NCI-H748 treated with DMSO at 0.1 percent for 48 hours (cell line): ENCODE data around the gene WDR18.

Experiments used
- DNase-seq: peaks from one replicate; lab custom pipeline; 2025; lab: John Stamatoyannopoulos, UW

The WDR18 gene, protein sequence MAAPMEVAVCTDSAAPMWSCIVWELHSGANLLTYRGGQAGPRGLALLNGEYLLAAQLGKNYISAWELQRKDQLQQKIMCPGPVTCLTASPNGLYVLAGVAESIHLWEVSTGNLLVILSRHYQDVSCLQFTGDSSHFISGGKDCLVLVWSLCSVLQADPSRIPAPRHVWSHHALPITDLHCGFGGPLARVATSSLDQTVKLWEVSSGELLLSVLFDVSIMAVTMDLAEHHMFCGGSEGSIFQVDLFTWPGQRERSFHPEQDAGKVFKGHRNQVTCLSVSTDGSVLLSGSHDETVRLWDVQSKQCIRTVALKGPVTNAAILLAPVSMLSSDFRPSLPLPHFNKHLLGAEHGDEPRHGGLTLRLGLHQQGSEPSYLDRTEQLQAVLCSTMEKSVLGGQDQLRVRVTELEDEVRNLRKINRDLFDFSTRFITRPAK

DNA sequence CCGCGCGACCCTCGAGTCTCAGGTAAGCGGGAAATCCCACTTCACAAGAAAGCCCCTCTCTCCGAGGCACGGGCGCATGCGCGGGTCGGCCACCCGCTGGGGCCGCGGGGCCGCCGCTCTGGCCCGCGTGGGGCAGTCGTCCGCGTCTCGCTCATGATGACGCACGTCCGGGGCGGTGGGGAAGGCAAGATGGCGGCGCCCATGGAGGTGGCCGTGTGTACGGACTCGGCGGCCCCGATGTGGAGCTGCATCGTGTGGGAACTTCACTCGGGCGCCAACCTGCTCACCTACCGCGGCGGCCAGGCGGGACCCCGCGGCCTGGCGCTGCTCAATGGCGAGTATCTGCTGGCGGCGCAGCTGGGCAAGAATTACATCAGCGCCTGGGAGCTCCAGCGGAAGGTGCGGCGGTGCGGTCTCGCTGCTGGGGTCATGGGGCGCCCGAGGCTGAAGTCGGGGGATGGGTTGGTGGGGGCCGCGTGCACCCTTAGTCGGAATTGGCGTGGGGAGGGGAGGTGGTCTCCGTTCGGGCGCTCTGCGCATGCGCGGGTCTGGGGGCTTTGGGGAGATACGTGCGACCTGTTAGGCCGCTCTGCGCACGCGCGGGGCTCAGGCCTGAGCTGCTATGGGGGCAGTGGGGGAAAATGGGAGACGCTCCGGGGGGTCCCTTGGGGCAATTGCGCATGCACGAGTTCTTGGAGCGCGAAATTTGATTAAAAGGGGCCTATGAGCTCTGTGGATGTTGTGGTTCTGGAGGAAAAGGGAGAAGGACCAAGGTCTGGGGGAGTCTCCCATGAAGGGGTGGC is at the start of gene WDR18:
TSS of gene WDR18 (plus strand) at position 181 of the 803 bp plus-strand sequence. CDS start at position 190, 9 bp downstream.
- peak; percentile 73 for DNase-seq

DNA sequence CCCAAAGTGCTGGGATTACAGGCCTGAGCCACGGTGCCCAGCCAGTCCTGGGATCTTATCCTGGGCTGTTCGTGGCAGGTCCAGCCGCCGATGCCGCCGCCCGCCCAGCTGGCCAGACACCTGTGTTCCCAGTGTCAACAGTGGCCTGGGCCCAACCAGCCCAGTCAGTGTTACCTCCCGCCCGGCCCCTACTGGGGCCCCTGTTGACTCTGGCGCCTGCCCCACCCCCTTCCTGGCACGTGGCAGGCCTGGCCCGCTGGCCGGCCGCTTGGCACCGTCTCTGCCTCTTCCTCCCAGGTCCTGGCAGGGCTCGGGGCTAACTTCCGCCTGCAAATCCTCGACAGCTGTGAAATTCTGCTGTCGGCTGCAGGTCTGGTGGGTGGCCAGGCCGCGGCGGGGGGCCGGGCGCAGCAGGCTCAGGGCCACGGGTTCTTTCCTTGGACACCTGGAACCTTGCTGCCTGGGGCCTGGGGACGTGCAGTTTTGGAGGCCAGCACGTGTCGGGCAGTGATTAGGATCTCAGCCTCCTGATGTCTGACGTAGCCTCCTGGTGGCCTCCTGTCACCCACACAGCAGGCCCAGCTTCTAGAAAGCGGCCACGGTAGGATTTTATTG is 49.2 kb upstream of the WDR18 start:
- DNase-seq, result no peak

DNA sequence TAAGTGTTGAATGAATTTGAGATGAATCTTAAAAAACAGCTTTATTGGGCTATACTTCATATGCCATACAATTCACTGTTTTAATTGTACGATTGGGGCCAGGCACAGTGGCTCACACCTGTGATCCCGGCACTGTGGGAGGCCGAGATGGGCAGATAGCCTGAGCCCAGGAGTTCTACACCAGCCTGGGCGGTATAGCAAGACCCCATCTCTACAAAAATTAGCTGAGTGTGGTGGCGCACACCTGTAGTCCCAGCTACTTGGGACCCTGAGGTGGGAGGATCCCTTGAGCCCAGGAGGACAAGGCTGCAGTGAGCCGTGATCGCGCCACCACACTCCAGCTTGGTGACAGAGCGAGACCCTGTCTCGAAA is 48.0 kb upstream of the WDR18 start:
- DNase-seq, result no peak

DNA sequence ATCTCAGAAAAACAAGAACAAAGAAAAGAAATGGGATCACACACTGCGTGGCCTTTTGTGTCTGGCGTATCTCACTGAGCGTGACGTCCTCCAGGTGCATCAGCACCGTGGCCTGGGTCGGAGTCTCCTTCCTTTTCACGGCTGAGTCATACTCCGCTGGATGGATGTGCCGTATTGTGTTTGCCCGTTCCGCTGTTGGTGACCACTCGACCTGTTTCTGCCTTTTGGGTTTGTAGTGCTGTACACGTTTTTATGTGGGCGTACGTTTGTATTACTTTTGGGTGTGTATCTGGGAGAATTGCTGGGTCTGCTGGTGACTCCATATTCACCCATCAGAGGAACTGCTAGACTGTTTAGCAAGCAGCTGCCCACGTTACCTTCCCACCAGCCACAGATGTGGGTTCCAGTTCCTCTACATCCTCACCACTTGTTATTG is 46.9 kb upstream of the WDR18 start:
- no peak for DNase-seq

DNA sequence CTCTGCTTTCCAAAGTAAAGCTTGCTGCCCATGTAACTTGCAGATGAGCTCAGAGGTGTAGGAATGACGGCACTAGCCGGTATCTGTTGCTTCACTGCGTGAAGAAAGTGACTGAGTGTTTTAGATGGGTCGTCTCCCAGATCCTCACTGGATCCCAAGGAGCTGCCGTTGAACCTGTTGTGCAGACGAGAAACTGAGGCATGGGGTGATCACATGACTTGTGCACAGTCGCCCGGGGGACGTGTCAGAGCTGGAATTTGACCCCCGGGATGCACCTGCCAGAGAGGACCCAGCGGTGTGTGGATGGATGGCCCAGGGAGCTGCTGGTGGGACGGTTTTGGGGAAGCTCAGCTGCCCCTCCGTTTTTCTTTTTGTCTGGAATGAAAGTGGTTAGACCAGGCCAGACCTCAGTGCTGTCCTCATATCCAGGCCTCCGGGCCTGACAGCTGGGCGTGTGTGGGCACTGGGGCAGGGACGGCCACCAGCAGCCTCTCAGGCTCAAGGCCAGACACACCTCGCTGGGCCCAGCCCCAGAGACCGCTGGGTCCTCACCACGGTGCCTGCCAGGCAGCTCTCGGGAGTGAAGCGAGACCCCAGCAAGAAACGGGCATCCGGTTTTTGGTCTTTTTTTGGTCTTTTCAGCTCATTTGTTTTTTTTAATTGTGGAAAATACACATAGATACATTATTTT is 45.8 kb upstream of the WDR18 start:
- no peak for DNase-seq

DNA sequence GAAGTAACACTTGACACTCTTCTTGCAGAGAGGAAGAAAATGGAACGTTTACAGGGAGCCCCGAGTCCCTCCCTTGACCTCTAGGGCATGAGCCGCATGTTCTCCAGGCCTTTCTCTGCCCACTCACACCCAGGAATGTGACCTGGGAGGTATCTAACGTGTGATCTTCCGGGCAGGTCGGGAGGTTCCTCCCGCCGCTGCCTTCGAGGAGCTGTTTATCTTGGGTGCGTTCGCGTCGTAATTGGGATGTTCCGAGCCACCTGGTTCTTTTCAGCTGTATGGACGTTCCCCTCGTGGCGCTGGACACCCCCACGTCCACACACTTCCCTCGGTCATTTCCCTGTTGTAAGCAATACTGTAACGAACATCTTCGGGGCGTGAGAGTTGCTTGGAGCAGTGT is 44.7 kb upstream of the WDR18 start:
- no peak for DNase-seq

DNA sequence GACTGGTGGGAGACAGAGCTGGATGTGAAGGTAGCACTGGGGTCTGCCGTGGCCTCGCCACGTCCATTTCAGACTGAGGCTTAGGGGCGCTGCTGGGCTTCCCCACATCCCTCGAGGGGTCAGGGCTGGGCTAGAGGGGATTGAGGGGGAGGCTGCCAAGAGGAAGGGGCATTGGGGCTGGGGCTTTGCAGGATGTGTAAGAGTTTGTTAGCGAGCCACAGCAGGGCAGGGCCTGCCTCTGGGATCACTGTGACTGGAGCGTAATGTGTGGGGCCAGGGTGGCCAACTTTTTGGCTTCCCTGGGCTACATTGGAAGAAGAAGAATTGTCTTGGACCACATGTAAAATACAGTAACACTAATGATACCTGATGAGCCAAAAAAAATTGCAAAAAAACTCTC is 44.2 kb upstream of the WDR18 start:
- DNase-seq, result no peak

DNA sequence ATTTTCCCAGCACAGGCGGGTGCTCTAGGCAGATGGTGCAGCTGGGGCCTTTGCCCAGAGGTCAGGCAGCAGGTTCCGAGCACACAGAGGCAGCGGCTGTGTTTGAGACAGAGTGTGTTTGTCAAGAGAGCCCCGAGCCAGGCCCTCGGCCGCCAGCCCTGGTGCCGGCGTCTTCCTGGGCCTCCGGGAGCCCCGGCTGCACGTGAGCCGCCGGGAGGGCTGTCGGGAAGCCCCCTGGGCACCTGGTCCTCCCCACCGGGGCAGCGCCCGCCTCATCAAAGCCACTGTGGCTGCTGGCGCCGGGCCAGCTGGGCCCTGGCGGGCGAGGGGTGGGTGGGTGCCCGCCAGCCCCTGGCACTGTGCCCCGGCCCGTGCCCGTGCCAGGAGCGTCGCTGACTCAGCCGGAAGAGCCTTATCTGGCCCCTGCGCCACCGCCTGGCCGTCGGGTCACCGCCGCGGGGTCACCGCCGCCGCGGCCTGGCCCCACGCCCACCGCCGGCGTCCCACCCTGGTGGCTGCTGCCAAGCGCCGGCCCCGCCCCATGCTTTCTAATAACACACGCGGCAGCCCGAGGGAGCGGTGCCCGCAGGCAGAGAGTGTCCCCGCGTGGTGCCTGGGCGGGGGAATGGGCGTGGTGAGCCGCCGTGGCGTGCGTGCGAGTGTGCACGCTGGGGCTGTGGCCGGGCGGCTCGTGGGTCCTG is 43.4 kb upstream of the WDR18 start:
- no peak for DNase-seq

DNA sequence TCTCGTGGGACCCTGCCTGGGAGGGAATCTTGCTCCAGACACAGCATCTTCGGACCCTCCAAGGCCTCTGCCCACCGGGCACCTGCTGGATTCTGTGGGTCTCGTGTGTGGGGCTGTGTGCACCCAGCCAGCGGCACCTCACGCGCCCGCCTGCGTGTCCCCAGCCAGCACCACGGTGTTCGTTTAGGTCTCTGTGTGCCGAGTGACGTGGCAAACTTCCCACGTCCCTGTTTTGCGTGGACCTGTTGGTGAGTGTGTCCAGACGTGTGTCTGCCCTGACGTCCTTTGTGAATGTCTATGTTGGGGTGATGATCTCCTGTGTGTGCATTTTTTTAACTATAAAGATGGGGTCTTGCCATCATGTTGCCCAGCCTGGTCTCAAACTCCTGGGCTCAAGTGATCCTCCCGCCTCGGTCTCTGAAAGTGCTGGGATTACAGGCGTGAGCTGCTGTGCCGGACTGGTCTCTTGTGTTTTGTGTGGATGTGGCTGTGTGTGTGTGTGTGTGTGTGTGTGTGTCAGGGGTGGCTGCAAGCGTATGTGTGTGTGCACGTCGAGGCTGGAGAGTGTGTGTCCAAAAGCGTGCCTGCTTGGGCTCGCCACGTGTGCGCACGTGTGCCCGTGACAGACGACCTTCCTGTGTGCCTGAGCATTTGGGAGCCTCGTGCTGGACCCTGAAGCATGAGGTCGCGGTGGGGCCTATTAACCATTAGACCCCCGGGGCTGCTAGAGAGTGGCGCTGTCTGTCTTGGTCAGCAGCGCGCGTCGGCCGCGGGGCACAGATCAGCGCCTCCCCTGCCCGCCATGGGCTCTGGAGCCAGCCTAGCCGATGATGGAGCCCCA is 42.6 kb upstream of the WDR18 start:
- DNase-seq, result no peak

DNA sequence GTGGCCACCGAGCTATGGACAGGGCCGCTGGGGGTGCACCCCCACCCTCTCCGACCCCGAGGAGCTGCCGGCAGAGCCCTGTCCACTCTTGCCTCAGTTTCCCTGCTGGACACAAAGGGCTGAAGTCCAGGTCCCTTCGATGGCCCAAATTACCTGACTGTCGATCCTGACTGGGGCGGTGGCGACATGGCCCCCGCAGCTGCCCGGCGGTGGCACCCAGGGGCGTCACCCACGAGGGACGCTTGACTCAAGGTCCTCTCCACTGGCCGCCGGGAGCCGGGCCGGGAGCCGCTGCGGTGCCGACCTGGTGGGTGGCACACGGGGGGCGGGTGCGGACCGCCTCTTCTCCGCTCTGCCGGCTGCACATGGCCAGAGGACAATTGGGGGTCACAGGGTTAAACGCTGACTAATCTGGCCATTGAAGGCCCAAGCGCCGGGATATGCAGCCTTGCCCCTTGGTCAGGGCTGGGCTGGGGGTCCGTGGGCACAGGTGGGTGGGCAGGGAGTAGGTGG is 42.0 kb upstream of the WDR18 start:
- DNase-seq, result no peak

DNA sequence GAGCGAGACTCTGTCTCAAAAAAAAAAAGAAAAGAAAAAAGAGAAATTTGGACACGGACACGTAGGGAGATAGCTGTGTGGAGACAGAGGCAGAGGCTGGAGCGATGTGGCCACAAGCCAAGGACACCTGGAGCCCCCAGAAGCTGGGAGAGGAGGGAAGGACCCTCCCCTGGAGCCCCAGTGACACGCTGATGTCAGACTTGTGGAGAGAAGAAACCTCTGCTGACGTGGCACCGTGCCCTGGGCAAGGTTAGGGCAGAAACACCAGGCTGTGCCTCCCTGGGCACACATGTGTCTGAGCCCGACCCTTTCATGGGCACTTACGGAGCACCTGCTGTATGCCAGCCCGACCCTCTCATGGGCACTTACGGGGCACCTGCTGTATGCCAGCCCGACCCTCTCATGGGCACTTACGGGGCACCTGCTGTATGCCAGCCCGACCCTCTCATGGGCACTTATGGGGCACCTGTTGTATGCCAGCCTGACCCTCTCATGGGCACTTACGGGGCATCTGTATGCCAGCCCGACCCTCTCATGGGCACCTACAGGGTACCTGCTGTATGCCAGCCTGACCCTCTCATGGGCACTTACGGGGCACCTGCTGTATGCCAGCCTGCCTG is 40.5 kb upstream of the WDR18 start:
- DNase-seq, result no peak

DNA sequence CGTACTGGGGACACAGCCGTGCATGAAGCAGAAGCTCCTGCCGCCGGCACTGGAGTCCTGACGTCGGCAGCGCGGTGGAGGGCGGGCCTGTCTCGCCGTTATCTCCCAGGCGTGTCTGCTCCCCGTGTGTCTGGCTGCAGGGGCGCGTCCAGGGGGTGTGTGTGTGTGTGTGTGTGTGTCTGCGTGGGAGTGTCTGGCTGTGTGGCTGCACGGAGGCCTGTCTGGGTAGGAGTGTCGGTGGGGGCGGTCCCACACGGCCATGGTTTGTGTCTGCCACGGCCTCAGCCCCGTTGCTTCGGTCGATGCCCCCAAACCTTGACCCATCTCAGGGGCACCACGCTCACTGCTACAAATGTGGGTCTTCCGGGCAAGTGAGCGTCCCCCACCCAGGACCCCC is 40.0 kb upstream of the WDR18 start:
- DNase-seq, result no peak

DNA sequence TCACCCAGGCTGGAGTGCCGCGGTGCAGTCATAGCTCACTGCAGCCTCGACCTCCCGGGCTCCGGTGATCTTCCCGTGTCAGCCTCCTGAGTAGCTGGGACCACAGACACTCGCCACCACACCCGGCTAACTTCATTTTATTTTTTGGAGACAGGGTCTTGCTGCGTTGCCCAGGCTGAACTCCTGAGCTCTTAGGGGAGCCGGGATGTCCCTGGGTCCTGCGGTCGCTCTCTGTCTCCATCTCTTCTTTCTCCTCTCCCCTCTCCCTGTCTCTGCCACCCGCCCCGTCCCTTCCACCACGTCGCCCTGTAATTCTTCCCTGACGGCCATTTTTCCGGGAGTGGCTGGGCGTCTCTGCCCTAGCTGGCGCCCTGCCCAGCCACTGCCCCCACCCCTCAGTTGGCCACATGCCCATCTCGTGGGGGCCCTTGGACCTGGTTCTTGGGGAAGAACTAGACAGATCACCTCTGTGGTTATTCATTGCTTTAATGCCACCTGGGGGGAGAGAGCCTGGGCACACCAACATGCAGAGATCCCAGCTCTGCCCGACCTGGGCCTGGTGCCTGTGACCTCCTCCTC is 39.4 kb upstream of the WDR18 start:
- no peak for DNase-seq

DNA sequence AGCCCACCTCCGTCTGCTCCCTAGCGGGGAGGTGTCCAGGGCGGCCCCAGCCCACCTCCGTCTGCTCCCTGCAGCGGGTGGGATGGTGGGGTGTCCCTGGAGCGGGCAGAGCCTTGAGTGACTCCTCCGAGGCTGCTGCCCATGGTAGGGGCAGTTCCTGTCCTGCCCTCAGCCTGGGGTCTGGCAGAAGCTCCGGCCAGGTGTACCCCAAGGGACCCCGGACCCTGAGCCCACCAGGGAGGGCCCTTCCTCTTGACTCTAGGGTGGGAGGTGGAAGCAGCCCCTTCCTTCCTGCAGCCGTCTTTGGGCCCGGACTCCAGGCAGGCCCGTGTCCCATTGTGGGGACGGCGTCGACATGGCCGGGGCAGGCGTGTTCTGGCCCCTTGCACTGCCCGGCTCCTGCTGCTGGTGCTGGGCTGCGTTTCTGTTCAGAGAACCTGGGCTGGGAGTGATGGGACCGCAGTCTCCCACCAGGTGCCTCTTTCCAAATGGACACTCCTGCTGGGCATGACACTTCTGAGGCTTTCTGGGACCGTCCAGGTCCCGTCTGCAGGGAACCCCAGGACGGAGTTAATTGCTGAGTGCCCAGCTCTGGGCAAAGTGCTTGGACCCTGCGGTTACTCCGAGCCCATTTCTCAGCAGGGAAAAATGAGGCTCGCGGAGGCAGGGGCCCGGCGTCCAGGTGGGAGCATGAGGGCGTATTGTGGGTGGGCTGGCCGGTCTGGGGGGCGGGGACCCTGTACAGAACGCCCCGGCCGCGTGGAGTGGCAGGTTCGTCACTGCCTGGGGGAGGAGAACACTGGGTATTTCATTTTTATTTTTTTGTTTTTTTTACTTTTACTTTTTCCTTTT is 38.5 kb upstream of the WDR18 start:
- DNase-seq, result no peak

DNA sequence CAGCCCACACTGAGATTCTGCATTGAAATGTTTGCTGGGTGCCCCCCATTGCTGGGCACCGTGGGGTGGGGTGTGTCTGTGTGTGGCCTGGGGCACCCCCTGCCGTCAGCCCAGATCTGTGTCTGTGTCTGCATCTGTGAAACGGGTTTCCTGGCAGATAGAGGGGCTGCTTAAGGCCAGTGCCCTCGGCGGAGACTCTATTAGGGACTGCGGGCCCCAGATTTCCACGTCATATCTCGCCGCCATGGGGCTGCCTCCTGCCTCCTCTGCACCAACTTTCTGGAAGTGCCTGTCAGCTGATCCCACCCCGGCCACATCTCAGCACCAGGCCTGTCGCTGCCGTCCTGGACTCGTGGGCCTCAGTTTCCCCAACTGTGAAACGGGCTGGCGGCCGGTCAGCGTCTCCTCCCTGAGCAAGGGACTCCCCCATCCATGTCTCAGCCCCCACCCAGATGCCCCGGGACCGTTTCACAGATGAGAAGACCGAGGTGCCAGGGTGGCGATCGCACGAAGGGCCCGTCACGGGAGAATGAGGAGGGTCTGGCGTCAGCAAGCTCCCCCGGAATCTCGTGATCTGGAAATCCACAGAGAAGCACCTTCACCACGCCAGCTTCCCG is 36.9 kb upstream of the WDR18 start:
- DNase-seq, result no peak

DNA sequence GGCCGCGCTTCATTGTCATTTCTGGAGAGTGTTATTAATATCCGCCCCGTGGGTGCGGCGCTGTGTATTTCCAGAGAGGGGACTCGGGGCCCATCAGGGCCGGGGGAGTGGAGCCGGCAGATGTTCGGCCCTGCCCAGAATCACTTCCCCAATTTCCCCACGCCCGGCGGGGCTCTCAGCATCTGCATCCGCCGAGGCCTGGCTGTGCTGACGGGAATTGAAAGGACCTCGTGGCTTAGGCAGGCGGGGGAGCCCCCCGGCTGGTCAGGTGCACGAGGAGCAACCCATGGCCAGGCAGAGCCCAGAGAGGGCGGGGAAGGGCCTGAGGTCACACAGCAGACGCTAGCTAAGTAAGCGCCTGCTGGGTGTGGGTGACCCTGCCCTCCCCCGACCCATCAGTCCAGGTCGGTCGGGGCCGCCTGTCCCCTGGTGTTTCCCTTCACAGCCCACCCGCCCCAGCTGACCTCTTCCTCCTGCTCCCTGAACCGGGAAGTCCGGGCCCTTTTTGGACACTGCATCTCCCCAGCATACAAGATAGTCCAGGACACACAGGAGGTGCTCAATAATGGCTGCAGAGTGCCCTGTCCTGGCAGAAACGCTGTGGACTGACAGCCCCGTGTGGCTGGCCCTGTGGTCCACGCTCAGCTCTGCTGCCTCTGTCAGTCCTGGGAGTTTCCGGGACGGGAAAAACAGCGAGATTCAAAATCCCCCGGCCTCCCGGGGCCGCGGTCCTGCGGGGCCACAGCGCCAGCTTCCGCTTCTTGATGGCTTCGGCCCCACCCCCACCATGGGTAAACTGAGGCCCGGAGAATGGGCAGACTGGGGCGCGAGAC is 36.2 kb upstream of the WDR18 start:
- no peak for DNase-seq

DNA sequence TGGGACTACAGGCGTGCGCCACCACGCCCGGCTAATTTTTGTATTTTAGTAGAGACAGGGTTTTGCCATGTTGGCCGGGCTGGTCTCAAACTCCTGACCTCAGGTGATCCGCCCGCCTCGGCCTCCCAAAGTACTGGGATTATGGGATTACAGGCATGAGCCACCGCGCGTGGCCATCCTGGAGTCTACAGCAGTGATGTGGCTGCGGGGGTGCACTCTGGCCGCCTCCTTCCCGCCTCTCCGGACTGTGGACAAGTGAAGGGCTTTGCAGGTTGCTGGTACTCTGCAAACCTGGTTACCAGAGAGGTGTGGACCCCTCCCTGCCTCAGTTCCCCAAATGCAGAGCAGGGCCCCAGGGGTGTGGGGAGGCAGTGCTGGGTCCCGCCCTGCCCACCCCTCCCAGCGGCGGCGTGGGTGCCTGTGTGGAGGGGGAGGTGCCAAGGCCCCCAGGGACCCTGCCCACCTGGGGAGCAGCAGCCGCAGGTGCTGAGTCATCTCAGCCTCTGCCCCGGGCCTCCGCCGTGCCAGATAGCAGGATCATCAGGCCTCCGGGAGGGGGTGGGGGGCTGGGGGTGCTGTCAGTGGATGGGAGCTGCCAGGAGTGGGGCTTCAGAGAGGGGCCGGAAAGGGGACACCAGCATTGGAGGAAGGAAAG is 35.2 kb upstream of the WDR18 start:
- DNase-seq, result no peak
